HCT116 (cell line): ENCODE results near the gene HOXB3. TPM values are rescaled to one million over a fixed set of nuclear protein-coding genes. Genes with fewer than 3 reads are reported as not detected.

Experiments used
- ATAC-seq: fragments of 200-7000 bp; cut with Tn5 transposase; 2 replicates; pipeline ENCODE4 v1.9.1; 2020; ENCODE audit warnings: mild to moderate bottlenecking, moderate library complexity
- BruUV-seq: library from RNA; stranded (reverse); fragments of 400-500 nt; replicated peaks from 2 replicates; lab custom pipeline; 2021; lab: Mats Ljungman, UMichigan
- CTCF ChIA-PET: fragments of 300-600 bp; sonication (Branson Sonifier 250); formaldehyde crosslinking; loops from one replicate; lab custom pipeline; 2021; ENCODE audit warnings: antibody characterized with exemption; lab: Charles Lee
- POLR2A ChIA-PET: fragments of 300-600, 350-600 bp; sonication (Branson Sonifier 250); formaldehyde crosslinking; loops from one replicate; lab custom pipeline; 2021; ENCODE audit warnings: antibody characterized with exemption; lab: Charles Lee
- RAD21 ChIA-PET, 2 experiments: fragments of 300-600 bp; sonication (Branson Sonifier 250); formaldehyde crosslinking; loops; one replicate each; lab custom pipeline; 2023; ENCODE audit warnings: low total read pairs in 2 of 2; ENCODE audit not compliant: uncharacterized antibody in 2 of 2, unreplicated experiment in 2 of 2, low non-redundant PET in 1 of 2; lab: Charles Lee
- DNase-seq: peaks from one replicate; pipeline ENCODE4 v3.0.0-alpha.2; 2010; ENCODE audit warnings: low read depth, low spot score
- H2AFZ ChIP-seq: fragments of 200-600 bp; shearing (Covaris generic), sonication (generic); 2 replicates; pipeline ENCODE4 v1.6.1; 2017; ENCODE audit warnings: low read depth, mixed run types, mixed read lengths, antibody characterized with exemption, low read length; ENCODE audit not compliant: poor library complexity, severe bottlenecking
- H3K27ac ChIP-seq: 2 replicates; pipeline ENCODE4 v1.5.1; 2012; ENCODE audit warnings: low read depth, low read length
- H3K27me3 ChIP-seq: fragments of 200-600 bp; sonication (generic); 2 replicates; pipeline ENCODE4 v1.6.1; 2016; ENCODE audit warnings: mixed run types, low read length, mixed read lengths; ENCODE audit not compliant: insufficient read depth
- H3K36me3 ChIP-seq, 2 experiments: fragments of 200-500 bp in 1 of 2; fragments of 200-600 bp in 1 of 2; sonication (Bioruptor generic) in 1 of 2; sonication (generic) in 1 of 2; 2 replicates each; pipeline versions ENCODE4 v1.5.1 to v1.6.1; 2014 to 2016; ENCODE audit warnings: low read length in 2 of 2, inconsistent platforms in 1 of 2, mixed read lengths in 1 of 2, mixed run types in 1 of 2; ENCODE audit not compliant: insufficient read depth in 2 of 2, control insufficient read depth in 1 of 2
- H3K4me1 ChIP-seq, 2 experiments: fragments of 200-600 bp in 1 of 2; sonication (generic) in 1 of 2; 2 replicates each; pipeline versions ENCODE4 v1.5.1 to v1.6.1; 2012 to 2017; ENCODE audit warnings: low read length in 2 of 2, inconsistent platforms in 1 of 2, mild to moderate bottlenecking in 1 of 2, mixed read lengths in 1 of 2, mixed run types in 1 of 2, moderate library complexity in 1 of 2; ENCODE audit not compliant: insufficient read depth in 2 of 2, control insufficient read depth in 1 of 2
- H3K4me2 ChIP-seq: fragments of 200-600 bp; sonication (generic); 2 replicates; pipeline ENCODE4 v1.6.1; 2017; ENCODE audit warnings: mixed run types, low read length, mixed read lengths
- H3K4me3 ChIP-seq, 2 experiments: fragments of 200-600 bp in 1 of 2; sonication (generic) in 1 of 2; replicated peaks in 1 of 2; 2 replicates each; pipeline ENCODE4 v1.5.1; 2011 to 2016; ENCODE audit warnings: low read length in 2 of 2, control low read depth in 1 of 2, low read depth in 1 of 2, mild to moderate bottlenecking in 1 of 2, mixed read lengths in 1 of 2, mixed run types in 1 of 2
- H3K79me2 ChIP-seq: fragments of 200-600 bp; sonication (generic); 2 replicates; pipeline ENCODE4 v1.6.1; 2017; ENCODE audit warnings: mild to moderate bottlenecking, mixed run types, low read length, moderate library complexity, mixed read lengths; ENCODE audit not compliant: insufficient read depth
- H3K9ac ChIP-seq: fragments of 200-600 bp; sonication (generic); 2 replicates; pipeline ENCODE4 v1.6.1; 2016; ENCODE audit warnings: low read length, mixed read lengths
- H3K9me2 ChIP-seq: fragments of 200-600 bp; sonication (generic), shearing (Covaris generic); 2 replicates; pipeline ENCODE4 v1.6.1; 2017; ENCODE audit warnings: mixed run types, mild to moderate bottlenecking, moderate library complexity; ENCODE audit not compliant: insufficient read depth
- H3K9me3 ChIP-seq, 2 experiments: fragments of 200-500 bp in 1 of 2; fragments of 200-600 bp in 1 of 2; sonication (Bioruptor generic) in 1 of 2; sonication (generic) in 1 of 2; 2 replicates each; pipeline ENCODE4 v1.6.1; 2014 to 2017; ENCODE audit warnings: low read length in 2 of 2, mixed read lengths in 2 of 2, inconsistent platforms in 1 of 2, low read depth in 1 of 2, mild to moderate bottlenecking in 1 of 2, mixed run types in 1 of 2, moderate library complexity in 1 of 2; ENCODE audit not compliant: control insufficient read depth in 1 of 2, insufficient read depth in 1 of 2
- H4K20me1 ChIP-seq: fragments of 200-600 bp; sonication (generic), shearing (Covaris generic); 2 replicates; pipeline ENCODE4 v1.6.1; 2017; ENCODE audit warnings: mixed run types, mild to moderate bottlenecking, moderate library complexity; ENCODE audit not compliant: insufficient read depth
- EZH2phosphoT487 ChIP-seq: fragments of 200-600 bp; IDR thresholded peaks from 2 replicates; pipeline ENCODE4 v1.6.1; 2018; ENCODE audit warnings: antibody characterized with exemption, borderline replicate concordance
- POLR2AphosphoS5 ChIP-seq: IDR thresholded peaks from 2 replicates; pipeline ENCODE4 v1.6.1; 2011; ENCODE audit warnings: mild to moderate bottlenecking, low read depth, low read length, moderate library complexity
- intact Hi-C: fragments of 100-400 bp; cut with micrococcal nuclease; formaldehyde crosslinking; loops from 2 replicates; pipeline ENCODE4 v1.10.0; 2022
- total RNA-seq: library from RNA; stranded (reverse); gene quantifications from one replicate; pipeline ENCODE4 v1.2.1, GENCODE V29; 2021; ENCODE audit not compliant: unreplicated experiment
- TF ChIP-seq, protein P1 (sequence below), 3 experiments: fragments of 200-600 bp in 1 of 3; sonication (generic) in 1 of 3; IDR thresholded peaks in 2 of 3; conservative IDR thresholded peaks in 1 of 3; 2 replicates each; pipeline ENCODE4 v1.5.1; 2012 to 2017; ENCODE audit warnings: low read depth in 2 of 3, low read length in 2 of 3, antibody characterized with exemption in 1 of 3, borderline replicate concordance in 1 of 3, control low read depth in 1 of 3, mild to moderate bottlenecking in 1 of 3, mixed read lengths in 1 of 3, mixed run types in 1 of 3, moderate library complexity in 1 of 3; ENCODE audit not compliant: insufficient read depth in 1 of 3

The HOXB3 gene
- total RNA-seq, 1 experiment from 2014 or later: 19.8 TPM

DNA sequence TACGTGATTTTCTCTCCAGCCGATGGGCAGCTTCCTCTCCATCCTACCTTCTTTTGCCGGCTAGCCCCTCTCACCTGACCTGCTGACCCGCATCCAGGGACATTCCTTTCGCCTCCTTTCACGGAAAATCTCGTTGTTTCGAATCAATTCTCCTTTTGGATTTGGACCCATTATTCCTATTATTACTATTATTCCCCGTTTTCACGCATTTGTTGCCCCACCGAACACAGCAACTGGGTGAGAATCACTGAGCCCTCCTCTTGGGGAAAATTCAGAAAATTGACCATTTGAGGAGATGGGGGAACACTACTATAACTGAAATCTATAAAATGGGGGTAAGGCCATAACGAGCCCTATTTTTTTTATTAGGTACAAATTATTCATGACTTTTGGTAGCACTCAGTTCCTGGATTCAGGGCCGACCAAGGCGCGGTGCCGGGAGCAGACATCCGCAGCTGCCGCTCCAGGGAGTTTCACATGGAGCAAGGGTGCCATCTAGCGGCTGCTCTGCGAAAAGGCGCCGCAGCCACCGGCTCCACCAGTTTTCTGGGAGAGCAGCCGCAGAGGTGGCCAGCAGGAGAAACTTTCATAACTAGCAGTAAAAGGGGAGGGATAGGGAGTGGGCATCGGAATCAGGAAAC, 28.3 kb upstream of the HOXB3 start (continued):
- TF ChIP-seq, protein P1, sequence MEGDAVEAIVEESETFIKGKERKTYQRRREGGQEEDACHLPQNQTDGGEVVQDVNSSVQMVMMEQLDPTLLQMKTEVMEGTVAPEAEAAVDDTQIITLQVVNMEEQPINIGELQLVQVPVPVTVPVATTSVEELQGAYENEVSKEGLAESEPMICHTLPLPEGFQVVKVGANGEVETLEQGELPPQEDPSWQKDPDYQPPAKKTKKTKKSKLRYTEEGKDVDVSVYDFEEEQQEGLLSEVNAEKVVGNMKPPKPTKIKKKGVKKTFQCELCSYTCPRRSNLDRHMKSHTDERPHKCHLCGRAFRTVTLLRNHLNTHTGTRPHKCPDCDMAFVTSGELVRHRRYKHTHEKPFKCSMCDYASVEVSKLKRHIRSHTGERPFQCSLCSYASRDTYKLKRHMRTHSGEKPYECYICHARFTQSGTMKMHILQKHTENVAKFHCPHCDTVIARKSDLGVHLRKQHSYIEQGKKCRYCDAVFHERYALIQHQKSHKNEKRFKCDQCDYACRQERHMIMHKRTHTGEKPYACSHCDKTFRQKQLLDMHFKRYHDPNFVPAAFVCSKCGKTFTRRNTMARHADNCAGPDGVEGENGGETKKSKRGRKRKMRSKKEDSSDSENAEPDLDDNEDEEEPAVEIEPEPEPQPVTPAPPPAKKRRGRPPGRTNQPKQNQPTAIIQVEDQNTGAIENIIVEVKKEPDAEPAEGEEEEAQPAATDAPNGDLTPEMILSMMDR (IDR thresholded peaks at IDR 0.05 in 2 of 3, conservative IDR thresholded peaks at IDR 0.05 in 1 of 3; ENCODE audit: borderline replicate concordance in 1 of 3, insufficient read depth in 1 of 3, low read depth in 2 of 3, low read length in 2 of 3): peak; percentile 97 to 100 (median 98); a peak in 5 of 6 replicates

DNA sequence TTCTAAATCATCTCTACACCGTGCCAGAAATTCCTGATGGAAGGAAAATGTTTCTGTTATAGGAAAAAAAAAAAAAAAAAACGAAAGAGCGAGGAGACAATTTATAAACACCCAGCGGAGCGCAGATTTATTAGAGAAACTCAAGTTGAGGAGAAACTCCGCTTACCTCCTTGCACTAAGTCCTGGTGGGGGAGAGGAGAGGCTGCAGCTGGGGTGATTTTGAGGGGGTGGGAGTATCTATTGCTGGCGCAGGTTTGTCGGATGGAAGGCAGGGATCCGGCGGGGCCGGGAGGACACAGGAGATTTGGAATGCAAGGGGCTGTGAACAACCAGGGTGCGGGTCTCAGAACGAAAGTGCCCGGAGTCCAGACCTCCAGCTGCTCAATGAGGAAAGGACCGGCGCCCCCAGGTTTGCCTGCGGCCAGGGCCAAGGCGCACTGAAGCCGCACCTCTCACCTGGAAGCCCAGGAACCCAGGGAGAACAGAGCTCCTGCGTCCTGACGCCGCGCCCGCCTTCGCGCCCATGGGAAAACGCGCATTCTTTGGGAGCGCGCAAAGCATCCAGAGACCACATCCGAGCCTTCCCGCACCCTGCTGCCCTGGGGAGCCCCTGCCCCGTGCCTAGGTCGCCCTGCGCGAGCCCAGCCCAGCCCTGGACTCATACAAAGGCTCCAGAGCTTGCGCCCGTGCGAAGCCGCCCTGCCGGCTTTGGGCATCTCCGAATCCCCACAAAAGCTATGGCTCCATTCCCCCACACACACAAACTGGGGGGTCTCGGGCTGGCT, 27.6 kb upstream of the HOXB3 start:
- H3K27ac ChIP-seq: peak overlapping the region; percentile 88

More for the DNA sequence above, 27.6 kb upstream of the HOXB3 start:
- Histone ChIP-seq H3K36me3 (no peaks in the 10 kb centered on the region; a peak in 1 of 4 replicates), H3K4me2 (peak overlapping the region; percentile 95), H2AFZ (no peak overlapping the region), H3K27me3 (no peaks in the 10 kb centered on the region), H3K9me3 (no peaks in the 10 kb centered on the region), H3K4me3 (peak overlapping the region; percentile 80 to 90), H4K20me1 (no peaks in the 10 kb centered on the region), H3K4me1 (peaks cover 8 to 38% of the 10 kb centered on the region in 2 experiments; a peak in 3 of 4 replicates), H3K9me2 (no peaks in the 10 kb centered on the region), H3K79me2 (peaks cover 61% of the 10 kb centered on the region), H3K9ac (peak overlapping the region; percentile 97)
- ChIA-PET RAD21 (interaction anchor here (1.0 to 1.9 kb wide), 6 partner anchors 27 to 402 kb away, joined by 3 to 7 read pairs (median 4); no protein-coding TSS in a partner anchor), POLR2A (interaction anchor here (0.7 to 2.5 kb wide), 5 partner anchors 8 to 592 kb away, joined by 3 to 6 read pairs (median 5); partner anchors contain the start of gene HOXB9), CTCF (interaction anchor here (0.6 to 3.7 kb wide), 21 partner anchors 8 to 861 kb away, joined by 3 to 21 read pairs (median 5); partner anchors contain the start of gene HOXB9)
- intact Hi-C loops: loop anchor here (1.0 to 10.0 kb wide), 9 partner anchors 133 to 593 kb away; no protein-coding TSS in a partner anchor
- peak; percentile 9 for ATAC-seq
- TF ChIP-seq EZH2phosphoT487 (no peak), POLR2AphosphoS5 (peak; percentile 44; the same call in 1 of the 2 replicates)
- no peak for DNase-seq
- no TSS peak for BruUV-seq
